SK-N-MC (cell line): ENCODE data around the gene ADGRA1.

ENCODE experiments used
- DNase-seq: peaks from one replicate; pipeline ENCODE4 v3.0.0-alpha.2; 2011; ENCODE audit warnings: low read depth, low spot score
- H3K27ac ChIP-seq: fragments of 200-600 bp; sonication (generic); 2 replicates; pipeline ENCODE4 v1.5.1; 2016; ENCODE audit warnings: mixed run types
- H3K36me3 ChIP-seq: fragments of 200-600 bp; sonication (generic); 2 replicates; pipeline ENCODE4 v1.6.1; 2017; ENCODE audit warnings: antibody characterized with exemption, low read length, mixed read lengths; ENCODE audit not compliant: insufficient read depth
- H3K4me3 ChIP-seq: fragments of 200-600 bp; sonication (generic); 2 replicates; pipeline ENCODE4 v1.5.1; 2016
- H3K9ac ChIP-seq: fragments of 200-600 bp; sonication (generic); 2 replicates; pipeline ENCODE4 v1.8.0; 2017; ENCODE audit warnings: mixed run types, mixed read lengths; ENCODE audit not compliant: insufficient read length
- H3K9me3 ChIP-seq: fragments of 200-600 bp; sonication (generic); 2 replicates; pipeline ENCODE4 v1.6.1; 2017; ENCODE audit warnings: low read depth, mild to moderate bottlenecking, antibody characterized with exemption, low read length, moderate library complexity, mixed read lengths
- EZH2 ChIP-seq: fragments of 200-600 bp; sonication (generic); IDR thresholded peaks from one replicate; pipeline ENCODE4 v1.6.1; 2017; ENCODE audit warnings: antibody characterized with exemption
- FOXP2 ChIP-seq: optimal IDR thresholded peaks from 2 replicates; pipeline ENCODE3; 2011; ENCODE audit warnings: mild to moderate bottlenecking, moderate library complexity; ENCODE audit not compliant: insufficient read depth; ENCODE audit errors: extremely low read length, control extremely low read depth
- POLR2AphosphoS5 ChIP-seq: IDR thresholded peaks from 2 replicates; pipeline ENCODE4 v1.6.1; 2012; ENCODE audit warnings: mild to moderate bottlenecking, low read depth, low read length, borderline replicate concordance

Gene ADGRA1

DNA sequence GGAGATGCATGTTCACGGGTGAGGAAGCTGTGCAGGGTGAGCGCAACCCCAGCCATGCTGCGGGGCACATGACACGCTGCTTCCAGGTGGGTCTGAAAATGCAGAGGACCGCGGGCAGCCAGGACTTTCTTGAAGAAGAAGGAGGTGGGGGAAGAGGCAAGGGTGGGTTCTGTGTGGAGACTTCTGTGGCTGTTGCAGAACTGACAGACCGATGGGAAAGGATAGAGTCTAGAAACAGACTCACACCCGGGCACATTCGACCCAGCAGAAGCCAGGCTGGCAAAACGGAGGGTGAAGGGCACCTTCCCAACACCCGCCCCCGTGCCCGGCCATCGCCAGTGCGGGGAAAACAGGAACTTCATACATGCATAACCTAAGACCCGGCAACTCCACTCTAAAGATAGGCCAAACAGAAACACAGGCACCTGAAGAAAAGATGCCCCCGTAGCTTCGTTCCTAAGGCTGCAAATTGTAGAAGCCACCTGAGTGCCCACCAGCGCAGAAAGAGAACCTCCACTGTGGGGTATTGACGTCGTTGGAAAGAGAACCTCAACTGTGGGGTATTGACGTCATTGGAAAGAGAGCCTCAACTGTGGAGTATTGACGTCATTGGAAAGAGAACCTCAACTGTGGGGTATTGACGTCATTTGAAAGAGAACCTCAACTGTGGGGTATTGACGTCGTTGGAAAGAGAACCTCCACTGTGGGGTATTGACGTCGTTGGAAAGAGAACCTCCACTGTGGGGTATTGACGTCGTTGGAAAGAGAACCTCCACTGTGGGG, 67.5 kb downstream of the ADGRA1 start:
- DNase-seq, result no peak
- Histone ChIP-seq H3K9me3 (no peaks in the 10 kb centered on the region), H3K4me3 (no peak overlapping the region), H3K9ac (no peak overlapping the region), H3K27ac (no peak overlapping the region), H3K36me3 (no peaks in the 10 kb centered on the region)
- TF ChIP-seq POLR2AphosphoS5 (no peak), FOXP2 (no peak), EZH2 (no peak)

- no peak for DNase-seq
- no peak overlapping the region for H3K9ac ChIP-seq
- TF ChIP-seq EZH2 (no peak), POLR2AphosphoS5 (no peak), FOXP2 (no peak)
- no peak overlapping the region for H3K4me3 ChIP-seq
- H3K27ac ChIP-seq, result no peak overlapping the region
- H3K36me3 ChIP-seq, result no peaks in the 10 kb centered on the region
- H3K9me3 ChIP-seq, result no peaks in the 10 kb centered on the region
Measured at GRCh38 chr10:133156674-133157579, 69.2 kb downstream of the ADGRA1 start.

DNA sequence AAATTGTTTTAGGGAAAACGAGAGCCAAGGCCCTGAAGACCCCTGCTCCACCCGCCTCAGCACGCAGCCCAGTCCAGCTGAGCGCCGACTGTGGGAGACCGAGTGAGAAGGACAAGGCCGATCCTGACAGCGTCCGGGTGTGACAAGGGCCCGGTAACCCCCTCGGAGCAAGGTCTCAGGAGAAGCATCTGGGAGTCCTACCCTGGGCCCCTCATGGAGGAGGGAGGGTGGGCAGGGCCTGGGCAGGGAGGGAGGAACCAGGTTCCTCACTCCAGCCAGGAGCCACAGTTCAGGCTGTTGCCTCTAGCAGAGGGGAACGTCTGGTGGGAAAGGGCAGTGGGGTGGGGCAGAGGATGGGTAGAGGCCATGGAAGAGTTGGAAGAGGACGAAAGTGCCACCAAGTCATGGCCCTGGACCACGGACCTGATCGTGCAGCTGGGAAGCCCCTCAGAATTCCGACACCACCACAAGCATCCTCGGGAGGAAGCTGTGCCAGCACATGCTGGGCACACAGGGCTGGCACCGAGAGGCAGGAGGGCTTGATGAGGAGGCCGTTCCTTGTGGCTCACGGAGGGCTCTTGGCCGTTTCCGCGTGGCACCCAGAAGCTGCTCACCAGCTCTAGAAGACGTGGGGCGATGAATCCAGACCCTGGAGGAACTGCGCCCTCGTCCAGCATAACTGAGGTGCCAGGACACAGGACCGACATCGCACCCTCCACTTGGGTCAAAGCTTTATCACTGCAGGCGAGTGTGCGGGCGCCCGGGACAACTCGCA, 70.1 kb downstream of the ADGRA1 start:
- H3K27ac ChIP-seq, result no peak overlapping the region
- no peak for TF ChIP-seq EZH2
- TF ChIP-seq FOXP2, result no peak
- TF ChIP-seq POLR2AphosphoS5, result no peak
- no peak overlapping the region for H3K4me3 ChIP-seq
- no peaks in the 10 kb centered on the region for H3K9me3 ChIP-seq
- no peak overlapping the region for H3K9ac ChIP-seq
- DNase-seq, result no peak
- H3K36me3 ChIP-seq, result no peaks in the 10 kb centered on the region

- H3K36me3 ChIP-seq, result no peaks in the 10 kb centered on the region
- H3K9me3 ChIP-seq, result no peaks in the 10 kb centered on the region
- H3K27ac ChIP-seq, result no peak overlapping the region
- TF ChIP-seq EZH2 (no peak), POLR2AphosphoS5 (no peak), FOXP2 (no peak)
- no peak for DNase-seq
- H3K4me3 ChIP-seq, result no peak overlapping the region
- H3K9ac ChIP-seq, result no peak overlapping the region
Measured at GRCh38 chr10:133158437-133158755, 70.7 kb downstream of the ADGRA1 start.

DNA sequence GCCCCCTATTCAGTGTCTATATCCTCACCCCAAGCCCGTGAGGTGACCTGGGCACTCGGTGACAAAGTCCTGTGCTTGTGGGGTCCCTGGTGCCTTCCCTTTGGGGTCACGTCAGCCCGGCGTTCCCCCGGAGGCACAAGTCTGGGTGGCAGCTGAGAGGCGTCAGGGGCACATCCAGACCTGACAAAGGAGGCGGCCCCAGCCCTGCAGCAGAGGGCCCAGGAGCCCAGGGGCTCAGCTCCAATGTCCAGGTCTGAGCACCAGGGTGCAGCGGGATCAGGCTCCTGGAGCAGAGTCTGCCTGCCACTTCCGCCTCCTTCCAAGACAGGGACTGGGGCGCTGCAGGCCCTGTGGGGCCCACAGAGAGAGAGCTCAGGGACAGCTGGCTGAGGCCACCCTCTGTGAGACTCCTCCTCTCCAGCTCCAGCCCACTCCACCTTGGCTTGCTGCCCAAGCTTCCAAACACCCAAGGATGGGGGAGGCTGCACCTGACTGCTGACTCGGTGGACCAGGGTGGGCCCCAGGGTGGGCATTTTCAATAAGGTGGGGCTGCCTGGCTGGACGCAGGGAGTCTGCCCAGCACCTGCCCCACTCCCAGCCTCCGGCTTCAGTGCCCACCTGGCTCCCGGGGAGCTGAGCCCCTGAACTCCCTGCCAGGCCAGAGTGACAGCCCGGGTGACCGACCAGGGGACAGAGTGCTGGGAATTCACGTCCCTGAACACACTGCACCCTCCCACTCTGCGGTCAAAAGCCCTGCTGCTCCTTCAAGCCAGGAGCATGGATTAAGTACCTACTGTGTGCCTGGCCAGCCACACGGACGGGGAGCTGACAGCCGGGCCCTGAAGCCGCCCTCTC, 71.3 kb downstream of the ADGRA1 start:
- H3K27ac ChIP-seq, result no peak overlapping the region
- DNase-seq, result no peak
- H3K9ac ChIP-seq, result no peak overlapping the region
- no peaks in the 10 kb centered on the region for H3K36me3 ChIP-seq
- H3K9me3 ChIP-seq, result no peaks in the 10 kb centered on the region
- TF ChIP-seq EZH2, result no peak
- TF ChIP-seq POLR2AphosphoS5, result no peak
- TF ChIP-seq FOXP2, result no peak
- no peak overlapping the region for H3K4me3 ChIP-seq

GRCh38 chr10:133159611-133159949, 71.9 kb downstream of the ADGRA1 start:
- Histone ChIP-seq H3K4me3 (no peak overlapping the region), H3K9ac (no peak overlapping the region)
- no peak for DNase-seq

GRCh38 chr10:133159950-133160825, 72.5 kb downstream of the ADGRA1 start, which contains the start of gene KNDC1:
Gene KNDC1, plus strand, starts transcription at chr10:133160219. Its CDS starts 249 bp downstream, at chr10:133160468.
- TF ChIP-seq POLR2AphosphoS5 (no peak), EZH2 (no peak), FOXP2 (no peak)
- Histone ChIP-seq H3K9me3 (no peaks in the 10 kb centered on the region), H3K27ac (no peak within 1 kb of the TSS), H3K36me3 (no peaks in the 10 kb centered on the region), H3K4me3 (no peak within 1 kb of the TSS), H3K9ac (no peak within 1 kb of the TSS)
- DNase-seq, result no peak

More at GRCh38 chr10:133159611-133159949, 71.9 kb downstream of the ADGRA1 start:
- Histone ChIP-seq H3K27ac (no peak overlapping the region), H3K9me3 (no peaks in the 10 kb centered on the region), H3K36me3 (no peaks in the 10 kb centered on the region)
- TF ChIP-seq EZH2, result no peak
- no peak for TF ChIP-seq POLR2AphosphoS5
- TF ChIP-seq FOXP2, result no peak
